COLO668 (cell line): ENCODE results near the gene DCTD.
A peak's percentile ranks its signal among the peaks of the same experiment; 100 is the strongest.
"Not testable (repeated sequence)": the region's sequence is repeated elsewhere in the genome, so short reads cannot be mapped to it uniquely, and the experiment has no call there.

ENCODE experiments used
- DNase-seq: peaks from one replicate; lab custom pipeline; 2025; ENCODE audit not compliant: unreplicated experiment; lab: John Stamatoyannopoulos, UW

DCTD gene

GRCh38 chr4:182921608-182922007, 4.4 kb upstream of the DCTD start:
- DNase-seq = no peak

DNA sequence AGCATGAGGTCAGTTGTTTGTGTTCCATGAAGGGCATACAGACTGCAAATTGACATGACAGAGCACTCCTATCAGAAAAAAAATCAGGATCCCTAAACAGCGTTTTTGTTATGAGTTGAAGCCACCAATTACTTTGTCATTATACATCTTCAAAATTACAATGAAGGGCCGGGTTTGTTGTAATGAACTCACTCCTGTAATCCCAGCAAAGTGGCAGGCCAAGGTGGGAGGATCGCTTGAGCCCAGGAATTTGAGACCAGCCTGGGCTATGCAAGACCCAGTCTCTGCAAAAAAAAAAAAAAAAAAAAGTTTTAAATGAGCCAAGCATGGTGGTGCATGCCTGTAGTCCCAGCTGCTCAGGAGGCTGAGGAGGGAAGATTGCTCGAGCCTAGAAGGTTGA, 3.5 kb upstream of the DCTD start:
- DNase-seq = no peak

DNA sequence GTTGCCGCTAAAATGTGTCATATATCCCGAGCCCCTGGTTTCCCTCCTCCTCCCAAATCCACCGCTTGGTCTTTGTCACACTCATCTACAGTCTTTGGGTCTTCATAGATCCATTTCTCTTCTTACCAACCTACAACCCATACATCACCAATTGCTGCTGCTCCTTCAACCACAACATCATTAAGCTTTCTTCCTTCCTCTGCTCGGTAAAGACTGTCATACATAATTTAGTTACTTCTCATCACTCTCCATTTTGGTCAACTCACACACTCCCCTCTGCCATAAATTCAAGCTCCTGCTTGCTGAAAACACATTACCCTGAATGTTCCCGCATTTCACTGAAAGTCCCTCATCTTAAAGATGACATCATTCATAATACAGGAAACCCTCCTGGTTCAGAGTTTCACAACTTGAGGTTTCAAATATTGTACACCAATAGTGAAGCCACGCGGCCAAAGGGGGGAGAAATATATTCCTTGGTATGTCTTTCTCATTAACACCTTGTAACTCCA, 1.7 kb upstream of the DCTD start:
- DNase-seq = no peak

GRCh38 chr4:182918044-182918607, 940 bp upstream of the DCTD start:
- DNase-seq = no peak

DNA sequence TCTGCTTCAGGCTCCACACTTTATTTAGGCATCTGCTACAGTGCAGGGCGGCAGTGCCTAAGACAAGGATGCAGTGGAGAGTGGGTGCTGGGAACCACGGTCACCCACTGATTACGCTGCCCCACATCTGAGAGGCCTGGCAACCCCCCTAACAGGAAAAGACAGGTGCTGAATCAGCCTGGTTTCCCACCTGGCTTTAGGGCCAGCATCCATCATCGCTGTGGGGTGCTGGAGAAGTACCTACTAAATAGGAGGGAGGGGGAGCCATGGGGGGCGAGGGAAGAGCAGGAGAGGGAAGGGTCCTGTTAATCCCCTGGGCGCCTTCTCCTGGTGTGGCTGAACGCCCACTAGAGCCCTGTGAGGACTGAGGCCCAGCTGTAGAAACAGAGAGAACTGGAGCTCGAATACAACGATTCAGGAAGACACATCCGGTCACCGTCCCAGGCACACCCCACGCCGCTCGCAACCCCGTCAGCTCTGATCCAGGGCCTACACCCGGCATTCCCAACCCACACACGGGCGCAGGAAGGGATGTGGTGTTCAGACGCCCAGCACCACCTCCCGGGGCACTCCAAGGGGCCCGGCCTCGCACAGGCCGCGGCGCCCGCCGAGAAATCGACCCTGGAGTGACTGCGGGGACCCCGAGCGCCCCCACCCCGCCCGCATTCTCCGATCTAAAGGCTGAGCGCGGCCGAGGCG, 554 bp downstream of the DCTD start:
- peak; percentile 70 for DNase-seq

- DNase-seq = no peak
Measured at GRCh38 chr4:182914357-182914756, 2.8 kb downstream of the DCTD start.

- DNase-seq = no peak
Measured at GRCh38 chr4:182913621-182914020, 3.6 kb downstream of the DCTD start.

GRCh38 chr4:182913036-182913435, 4.2 kb downstream of the DCTD start:
- no peak for DNase-seq

DNA sequence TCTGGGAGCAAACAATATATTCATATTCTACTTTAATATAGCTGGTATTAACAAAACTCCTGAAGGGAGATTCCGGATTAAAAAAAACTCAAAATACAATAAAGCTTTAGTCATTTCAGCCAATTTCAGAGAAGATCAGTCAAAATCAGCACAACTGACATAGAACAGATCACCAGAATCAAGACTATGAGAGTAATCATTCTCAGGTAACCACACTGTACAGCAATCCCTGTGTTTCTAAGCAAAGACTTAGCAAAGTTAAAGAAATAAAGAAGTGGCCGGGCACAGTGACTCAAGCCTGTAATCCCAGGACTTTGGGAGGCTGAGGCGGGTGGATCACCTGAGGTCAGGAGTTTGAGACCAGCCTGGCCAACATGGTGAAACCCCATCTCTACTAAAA, 9.1 kb downstream of the DCTD start:
- no peak for DNase-seq

- no peak for DNase-seq
Measured at GRCh38 chr4:182907396-182907795, 9.8 kb downstream of the DCTD start.

DNA sequence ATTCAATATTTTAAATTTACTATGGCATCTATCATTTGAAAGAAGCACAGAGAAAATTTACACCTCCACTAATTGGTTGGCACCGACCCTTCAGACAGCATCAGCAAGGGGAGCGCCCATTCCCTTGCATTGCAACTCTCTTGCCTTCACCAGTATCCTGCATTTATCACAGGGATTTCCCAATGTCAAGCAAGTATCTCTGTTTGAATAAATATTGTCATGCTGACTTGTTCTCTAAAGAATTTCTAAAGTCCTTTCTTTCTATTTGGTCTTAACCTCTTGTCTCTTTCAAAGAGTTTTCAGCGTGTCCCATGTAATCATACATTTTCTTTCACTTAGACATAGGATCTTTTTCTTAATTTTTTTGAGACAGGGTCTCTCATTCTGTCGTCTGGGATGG, 10.4 kb downstream of the DCTD start:
- DNase-seq = no peak

- no peak for DNase-seq
Measured at GRCh38 chr4:182905038-182905437, 12.1 kb downstream of the DCTD start.

DNA sequence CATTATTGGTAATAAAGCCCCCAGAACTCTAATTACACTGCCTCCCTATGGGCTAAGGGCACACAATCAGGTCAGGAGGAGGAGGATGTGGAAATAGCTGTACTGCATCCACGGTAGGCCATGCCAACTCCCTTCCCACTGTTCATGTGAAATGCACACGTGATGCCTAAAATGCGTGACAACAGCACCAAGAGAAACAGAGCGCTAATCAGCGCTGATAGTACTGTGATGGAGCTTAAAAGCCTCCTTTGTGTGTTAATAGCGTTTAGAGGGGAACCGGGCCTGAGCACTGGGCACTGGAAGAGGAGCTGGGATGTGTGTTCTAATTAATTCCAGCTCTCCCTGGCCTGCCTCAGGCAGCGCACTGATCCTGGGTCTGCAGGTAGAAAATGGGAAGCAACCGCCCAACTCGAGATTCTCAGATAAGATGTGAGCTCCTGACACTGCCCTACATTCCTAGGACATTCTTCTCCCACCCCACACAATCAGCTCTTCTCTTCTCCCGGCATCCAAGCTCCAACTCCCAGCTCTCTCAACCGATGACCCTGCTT, 12.9 kb downstream of the DCTD start:
- DNase-seq = no peak

DNA sequence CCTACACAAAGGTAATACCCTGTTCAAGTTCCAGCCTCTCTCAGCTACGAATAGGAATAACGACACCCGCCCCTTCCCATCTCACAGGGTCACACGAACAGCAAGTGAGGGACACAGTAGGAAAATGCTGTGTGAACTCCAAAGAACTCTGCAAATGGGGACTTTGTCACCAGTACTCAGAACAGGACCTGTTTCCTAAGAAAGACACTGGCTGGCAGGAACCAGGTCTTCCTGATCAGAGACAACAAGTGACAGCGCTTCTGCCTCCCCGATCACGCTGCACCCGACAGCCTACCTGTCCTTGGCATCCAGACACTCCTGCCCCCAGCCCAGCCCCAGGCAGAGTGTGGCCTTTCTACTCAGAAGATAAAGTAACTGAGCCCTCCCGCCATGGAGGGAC, 14.2 kb downstream of the DCTD start:
- DNase-seq = no peak

GRCh38 chr4:182901337-182901736, 15.8 kb downstream of the DCTD start:
- no peak for DNase-seq

GRCh38 chr4:182900021-182900420, 17.2 kb downstream of the DCTD start:
- not testable (repeated sequence) for DNase-seq

GRCh38 chr4:182898479-182898799, 18.7 kb downstream of the DCTD start:
- DNase-seq = no peak

DNA sequence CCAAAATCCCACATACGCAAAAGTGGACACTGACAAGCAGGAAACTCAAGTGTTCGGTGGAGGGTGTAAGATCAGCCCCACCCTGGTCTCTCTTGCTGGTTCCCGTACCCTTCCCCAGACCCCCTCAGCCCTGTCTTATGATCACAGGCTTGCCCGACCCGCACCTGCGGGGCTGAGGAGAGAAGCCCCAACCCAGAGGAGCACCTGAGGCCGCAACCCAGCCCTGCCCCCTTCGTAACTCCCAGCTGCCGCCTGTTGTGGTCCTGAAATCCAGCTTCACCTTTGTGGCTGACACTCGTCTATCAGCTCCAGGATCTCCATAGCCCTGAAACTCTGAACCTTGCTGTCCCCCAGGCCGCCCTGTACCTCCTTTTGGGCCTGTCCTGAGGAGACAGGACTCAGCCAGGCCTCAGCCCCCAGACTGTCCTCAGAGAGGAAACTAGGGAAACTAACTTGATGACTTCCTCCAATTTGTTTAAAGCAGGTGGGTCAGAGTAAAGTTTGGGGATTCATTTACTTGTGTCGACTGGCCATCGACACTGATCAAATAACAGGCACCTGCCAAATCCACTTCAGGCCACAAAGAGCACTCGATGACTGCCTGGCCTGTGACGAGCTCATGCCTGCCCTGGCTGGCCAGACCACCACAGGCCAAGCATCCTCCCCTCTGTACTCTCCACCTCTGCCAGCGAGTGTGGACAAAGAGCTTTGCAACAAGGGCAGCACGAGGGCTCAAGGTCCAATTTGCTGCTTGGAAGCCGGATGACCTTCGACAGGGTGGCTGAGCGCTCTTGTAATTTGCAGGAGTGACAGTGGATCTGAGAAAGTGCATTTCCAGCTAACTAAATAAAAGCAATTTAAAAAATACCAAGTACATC, 19.3 kb downstream of the DCTD start:
- peak; percentile 85 for DNase-seq

- DNase-seq = no peak
Measured at GRCh38 chr4:182896421-182896820, 20.8 kb downstream of the DCTD start.

DNA sequence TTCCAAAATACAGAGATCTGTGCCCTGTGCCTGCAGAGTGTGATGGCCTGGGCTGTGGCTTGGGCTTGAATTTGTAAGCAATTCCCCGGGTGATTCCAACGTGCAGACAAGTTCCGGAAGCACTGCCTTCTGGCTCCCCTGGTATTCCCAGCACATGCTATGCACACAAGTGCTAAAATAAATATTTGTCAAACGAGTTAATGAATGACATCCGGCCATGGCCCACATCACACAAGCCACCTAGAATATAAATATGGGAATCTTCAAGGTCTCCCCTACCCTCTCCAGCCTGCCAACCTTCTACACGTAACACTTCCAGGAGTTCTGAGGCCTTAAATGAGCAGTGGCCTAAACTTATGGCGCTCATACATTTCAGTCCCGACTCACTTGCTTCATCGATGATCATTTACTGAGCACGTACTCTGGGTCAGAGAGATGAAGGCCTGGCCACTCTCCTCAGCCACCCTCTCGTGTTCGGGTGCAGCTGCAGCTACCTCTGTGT, 21.3 kb downstream of the DCTD start:
- peak; percentile 57 for DNase-seq

- DNase-seq = no peak
Measured at GRCh38 chr4:182894681-182895275, 22.4 kb downstream of the DCTD start.
